Colonic mucosa (tissue), 4 donors: ENCODE data around the gene ZNF605. TPM values are rescaled to one million over a fixed set of nuclear protein-coding genes. Genes with fewer than 3 reads are reported as not detected.

Experiments used
- DNase-seq: peaks from one replicate; pipeline ENCODE4 v3.0.0-alpha.2; 2020
- H3K27ac ChIP-seq: fragments of 200-600 bp; one replicate; pipeline ENCODE4 v1.8.0; 2021
- H3K27me3 ChIP-seq: fragments of 200-600 bp; one replicate; pipeline ENCODE4 v1.8.0; 2021
- H3K36me3 ChIP-seq: fragments of 200-600 bp; one replicate; pipeline ENCODE4 v1.8.0; 2021
- H3K4me1 ChIP-seq: fragments of 200-600 bp; one replicate; pipeline ENCODE4 v1.8.0; 2021; ENCODE audit warnings: mild to moderate bottlenecking
- H3K4me3 ChIP-seq: fragments of 200-600 bp; one replicate; pipeline ENCODE4 v1.8.0; 2021
- H3K9ac ChIP-seq, 2 donors: one replicate each; pipeline ENCODE4 v1.7.0; 2013; ENCODE audit warnings: control low read depth in 2 of 2, low read depth in 2 of 2, low read length in 2 of 2
- H3K9me3 ChIP-seq: fragments of 200-600 bp; one replicate; pipeline ENCODE4 v1.8.0; 2021
- CTCF ChIP-seq: fragments of 200-600 bp; IDR thresholded peaks from one replicate; pipeline ENCODE4 v1.8.0; 2022; ENCODE audit warnings: antibody characterized with exemption, mild to moderate bottlenecking
- intact Hi-C: fragments of 100-400 bp; cut with DNase I; formaldehyde crosslinking; loops from one replicate; pipeline ENCODE4 v1.14.1; 2022
- total RNA-seq, 2 donors: library from RNA; stranded (reverse); fragmentation: NEBNext Ultra II Directional in 1 of 2; extraction: Animal tissue kit (Norgen Biotek cat#: 25700) in 1 of 2; gene quantifications; one replicate each; pipeline ENCODE4 v1.2.1, GENCODE V29; 2021
- donor health status: healthy.
- donor health status: DM: no; HTN: no; CAD: no.
- donor health status: DM: no; HTN: no; CAD: no.

ZNF605 gene
- total RNA-seq, 2 donors from 2014 or later = 7.5 to 8.3 TPM

GRCh38 chr12:132955094-132956010, 754 bp downstream of the ZNF605 start:
- H3K4me3 ChIP-seq = peak overlapping the region; percentile 64
- H3K9me3 ChIP-seq = no peaks in the 10 kb centered on the region
- intact Hi-C loops = no loop called here
- TF ChIP-seq CTCF = no peak
- H3K27ac ChIP-seq = peak overlapping the region; percentile 83
- peak overlapping the region; percentile 76 to 83 for H3K9ac ChIP-seq
- H3K4me1 ChIP-seq = peaks cover 3% of the 10 kb centered on the region
- no peaks in the 10 kb centered on the region for H3K27me3 ChIP-seq
- DNase-seq = peak; percentile 28
- H3K36me3 ChIP-seq = no peaks in the 10 kb centered on the region

- Histone ChIP-seq H3K9ac (peak overlapping the region in 1 of 2 donors; percentile 76), H3K27ac (peak overlapping the region; percentile 83), H3K9me3 (peaks cover 1% of the 10 kb centered on the region), H3K4me1 (peaks cover 3% of the 10 kb centered on the region), H3K27me3 (no peaks in the 10 kb centered on the region), H3K4me3 (peak overlapping the region; percentile 64), H3K36me3 (no peaks in the 10 kb centered on the region)
- intact Hi-C loops = no loop called here
- no peak for DNase-seq
- no peak for TF ChIP-seq CTCF
Observed at GRCh38 chr12:132954471-132955048, 1.5 kb downstream of the ZNF605 start.

DNA sequence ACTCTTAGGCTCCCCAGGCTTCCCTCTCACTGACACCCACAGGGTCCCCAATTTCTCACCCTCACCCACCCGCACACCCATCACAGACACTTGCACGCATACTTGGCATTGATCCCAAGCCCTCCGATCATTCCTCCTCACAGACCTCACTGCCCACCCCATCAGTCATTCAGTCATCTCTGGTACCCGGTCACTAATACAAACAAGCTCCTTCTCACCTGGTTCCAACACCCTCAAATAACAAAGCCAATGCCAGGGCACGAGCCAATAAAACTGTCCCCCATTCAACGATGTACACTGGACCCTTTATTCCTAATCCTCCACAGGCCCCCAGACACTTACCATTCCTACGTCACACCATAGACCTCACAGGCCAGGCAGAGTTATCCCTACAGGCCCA, 2.3 kb downstream of the ZNF605 start:
- Histone ChIP-seq H3K27ac (no peak overlapping the region), H3K4me1 (peaks cover 3% of the 10 kb centered on the region), H3K4me3 (no peak overlapping the region), H3K9ac (no peak overlapping the region), H3K36me3 (no peaks in the 10 kb centered on the region), H3K27me3 (no peaks in the 10 kb centered on the region), H3K9me3 (peaks cover 6% of the 10 kb centered on the region)
- no peak for TF ChIP-seq CTCF
- DNase-seq = no peak
- intact Hi-C loops = no loop called here

- intact Hi-C loops = no loop called here
- Histone ChIP-seq H3K36me3 (no peaks in the 10 kb centered on the region), H3K27ac (no peak overlapping the region), H3K4me1 (peaks cover 3% of the 10 kb centered on the region), H3K27me3 (no peaks in the 10 kb centered on the region), H3K9me3 (peaks cover 6% of the 10 kb centered on the region), H3K9ac (no peak overlapping the region), H3K4me3 (no peak overlapping the region)
- DNase-seq = no peak
- TF ChIP-seq CTCF = no peak
Observed at GRCh38 chr12:132953163-132953425, 3.0 kb downstream of the ZNF605 start.

DNA sequence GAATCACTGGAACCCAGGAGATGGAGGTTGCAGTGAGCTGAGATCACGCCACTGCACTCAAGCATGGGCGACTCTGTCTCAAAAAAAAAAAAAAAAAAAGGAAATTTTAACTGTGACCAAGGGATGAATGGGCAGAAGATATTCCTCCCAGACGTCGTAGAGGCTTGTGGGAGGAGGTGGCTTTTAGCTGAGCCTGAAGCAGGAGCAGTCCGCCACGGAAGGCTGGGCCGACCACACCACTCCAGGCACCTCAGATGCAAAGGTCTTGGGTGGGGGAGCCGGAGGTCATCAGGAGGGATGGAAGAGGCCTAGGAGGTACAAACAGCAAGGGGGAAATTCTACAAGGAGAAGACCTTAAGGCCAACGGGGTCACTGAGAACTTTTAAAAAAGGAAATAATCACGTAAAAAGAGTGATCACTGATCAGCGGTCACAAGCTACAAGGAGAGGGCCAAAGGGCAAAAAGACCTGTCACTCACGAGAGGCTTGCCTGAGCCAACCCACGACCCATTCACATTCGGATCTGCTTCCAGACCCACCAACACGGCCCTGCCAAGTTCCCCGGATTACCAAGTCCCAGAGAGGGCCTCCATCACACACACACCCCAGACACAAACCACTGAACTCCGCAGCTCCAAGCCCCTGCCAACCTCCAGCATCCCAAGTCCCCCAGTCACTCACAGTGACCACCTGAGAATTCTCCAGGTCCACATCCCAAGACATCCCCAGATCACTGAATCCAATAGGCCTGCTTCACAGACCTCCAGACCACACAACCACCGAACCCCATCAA, 3.5 kb downstream of the ZNF605 start:
- H3K27me3 ChIP-seq = no peaks in the 10 kb centered on the region
- TF ChIP-seq CTCF = no peak
- no peak overlapping the region for H3K4me3 ChIP-seq
- peaks cover 3% of the 10 kb centered on the region for H3K4me1 ChIP-seq
- H3K9ac ChIP-seq = no peak overlapping the region
- H3K36me3 ChIP-seq = no peaks in the 10 kb centered on the region
- H3K9me3 ChIP-seq = peaks cover 6% of the 10 kb centered on the region
- no peak for DNase-seq
- no peak overlapping the region for H3K27ac ChIP-seq
- intact Hi-C loops = no loop called here
